ENCODE results near the gene NKAIN4. TPM values are rescaled to one million over a fixed set of nuclear protein-coding genes. Genes with fewer than 3 reads are reported as not detected.

The NKAIN4 gene
- total RNA-seq, 1 experiment from 2014 or later: not detected

GRCh38 chr20:63254606-63255384 is 532 bp upstream of the NKAIN4 start:
- Histone ChIP-seq H3K27me3 (ENCODE audit: insufficient read depth, low read depth) (peaks cover 69% of the 10 kb centered on the region), H3K79me2 (ENCODE audit: low read depth) (no peaks in the 10 kb centered on the region), H3K36me3 (ENCODE audit: low read depth) (no peaks in the 10 kb centered on the region), H3K4me2 (no peak overlapping the region), H3K4me1 (replicated peaks; ENCODE audit: insufficient read depth) (0 out of 2 replicates have a peak, but pooled peaks cover 6% of the 10 kb centered on the region), H3K4me3 (no peak overlapping the region), H3K9me3 (ENCODE audit: insufficient read depth, low read depth) (no peaks in the 10 kb centered on the region), H3K27ac (no peak overlapping the region), H3F3A (ENCODE audit: insufficient read depth, low read depth) (peaks cover 5% of the 10 kb centered on the region; the same call in 1 of the 2 replicates), H4K20me1 (ENCODE audit: insufficient read depth) (no peaks in the 10 kb centered on the region), H3K9me2 (ENCODE audit: insufficient read depth) (no peaks in the 10 kb centered on the region), H2AFZ (no peak overlapping the region)
- POLR2A ChIA-PET (ENCODE audit: unreplicated experiment): no interaction called here
- no TSS peak for BruUV-seq (replicated peaks)
- TF ChIP-seq EZH2 (IDR thresholded peaks at IDR 0.05; ENCODE audit: low read depth) (no peak), CTCF (conservative IDR thresholded peaks at IDR 0.05) (no peak; the same call in 1 of the 2 replicates)
- no peak for DNase-seq
- CTCF ChIA-PET: interaction anchor here (0.5 to 1.0 kb wide), 2 partner anchors 31 to 57 kb away, joined by 4 to 10 read pairs; no protein-coding TSS in a partner anchor
- intact Hi-C loops (cut with micrococcal nuclease; ENCODE audit: unreplicated experiment): no loop called here

GRCh38 chr20:63253438-63254231 is 628 bp downstream of the NKAIN4 start:
- BruUV-seq (replicated peaks): no TSS peak
- no peak overlapping the region for H3K27ac ChIP-seq
- no peaks in the 10 kb centered on the region for H3K9me3 ChIP-seq (ENCODE audit: insufficient read depth, low read depth)
- no peak overlapping the region for H3K4me2 ChIP-seq
- peaks cover 11% of the 10 kb centered on the region; the same call in 1 of the 2 replicates for H3F3A ChIP-seq (ENCODE audit: insufficient read depth, low read depth)
- TF ChIP-seq EZH2 (IDR thresholded peaks at IDR 0.05; ENCODE audit: low read depth): no peak
- TF ChIP-seq CTCF (conservative IDR thresholded peaks at IDR 0.05): no peak
- no peaks in the 10 kb centered on the region for H3K36me3 ChIP-seq (ENCODE audit: low read depth)
- no peak overlapping the region for H3K4me3 ChIP-seq
- H4K20me1 ChIP-seq (ENCODE audit: insufficient read depth): no peaks in the 10 kb centered on the region
- peaks cover 60% of the 10 kb centered on the region for H3K27me3 ChIP-seq (ENCODE audit: insufficient read depth, low read depth)
- ChIA-PET CTCF (no interaction called here), POLR2A (ENCODE audit: unreplicated experiment) (no interaction called here)
- H3K79me2 ChIP-seq (ENCODE audit: low read depth): no peaks in the 10 kb centered on the region
- H3K4me1 ChIP-seq (replicated peaks; ENCODE audit: insufficient read depth): peaks cover 13% of the 10 kb centered on the region; the same call in 1 of the 2 replicates
- no peaks in the 10 kb centered on the region for H3K9me2 ChIP-seq (ENCODE audit: insufficient read depth)
- H2AFZ ChIP-seq: no peak overlapping the region
- intact Hi-C loops (cut with micrococcal nuclease; ENCODE audit: unreplicated experiment): no loop called here
- no peak for DNase-seq

GRCh38 chr20:63253065-63253437 is 1.2 kb downstream of the NKAIN4 start:
- Histone ChIP-seq H3K79me2 (ENCODE audit: low read depth) (no peaks in the 10 kb centered on the region), H3K36me3 (ENCODE audit: low read depth) (no peaks in the 10 kb centered on the region), H3K4me2 (no peak overlapping the region), H3K27me3 (ENCODE audit: insufficient read depth, low read depth) (peaks cover 60% of the 10 kb centered on the region), H3K9me3 (ENCODE audit: insufficient read depth, low read depth) (no peaks in the 10 kb centered on the region), H3K4me3 (no peak overlapping the region), H4K20me1 (ENCODE audit: insufficient read depth) (no peaks in the 10 kb centered on the region), H3K4me1 (replicated peaks; ENCODE audit: insufficient read depth) (peaks cover 13% of the 10 kb centered on the region; the same call in 1 of the 2 replicates), H3K27ac (no peak overlapping the region), H3F3A (ENCODE audit: insufficient read depth, low read depth) (peaks cover 11% of the 10 kb centered on the region; the same call in 1 of the 2 replicates), H3K9me2 (ENCODE audit: insufficient read depth) (no peaks in the 10 kb centered on the region), H2AFZ (no peak overlapping the region)
- no TSS peak for BruUV-seq (replicated peaks)
- ChIA-PET CTCF (no interaction called here), POLR2A (ENCODE audit: unreplicated experiment) (no interaction called here)
- no peak for DNase-seq
- intact Hi-C loops (cut with micrococcal nuclease; ENCODE audit: unreplicated experiment): no loop called here
- TF ChIP-seq CTCF (conservative IDR thresholded peaks at IDR 0.05) (no peak), EZH2 (IDR thresholded peaks at IDR 0.05; ENCODE audit: low read depth) (no peak)

All from PC-9 (cell line).